GM18951 (cell line): ENCODE measurements around the gene SNAPIN.
"Not testable (repeated sequence)": the region's sequence is repeated elsewhere in the genome, so short reads cannot be mapped to it uniquely, and the experiment has no call there.

Experiments used
- POLR2A ChIP-seq: IDR thresholded peaks from 4 replicates; pipeline ENCODE4 v1.6.1; 2011; ENCODE audit warnings: mild to moderate bottlenecking; ENCODE audit not compliant: insufficient read length, insufficient read depth; ENCODE audit errors: extremely low read depth
- in situ Hi-C: fragments of 300-500 bp; cut with MboI; formaldehyde crosslinking; loops from one replicate; pipeline ENCODE4 v1.12.0; 2022; ENCODE audit warnings: low sequenced_read_pairs, mixed read lengths, inconsistent platforms; ENCODE audit not compliant: unreplicated experiment

The SNAPIN gene

GRCh38 chr1:153630384-153630783 is 28.1 kb upstream of the SNAPIN start:
- in situ Hi-C loops, result no loop called here
- TF ChIP-seq POLR2A, result no peak

- in situ Hi-C loops, result no loop called here
- no peak for TF ChIP-seq POLR2A
Observed at GRCh38 chr1:153631047-153632022, 27.2 kb upstream of the SNAPIN start.

GRCh38 chr1:153633161-153633753 is 25.2 kb upstream of the SNAPIN start:
- no peak for TF ChIP-seq POLR2A
- in situ Hi-C loops, result no loop called here

GRCh38 chr1:153633754-153634665 is 24.5 kb upstream of the SNAPIN start, which contains the start of gene CHTOP:
Gene CHTOP, plus strand, starts transcription at chr1:153634066. Its CDS starts 2,523 bp downstream, at chr1:153636589.
- TF ChIP-seq POLR2A, result peak; percentile 94
- in situ Hi-C loops, result no loop called here

GRCh38 chr1:153635872-153636271 is 22.6 kb upstream of the SNAPIN start:
- in situ Hi-C loops, result no loop called here
- TF ChIP-seq POLR2A, result no peak

GRCh38 chr1:153636312-153636711 is 22.2 kb upstream of the SNAPIN start:
- no peak for TF ChIP-seq POLR2A
- in situ Hi-C loops, result no loop called here

- no peak for TF ChIP-seq POLR2A
- in situ Hi-C loops, result no loop called here
Observed at GRCh38 chr1:153638261-153638660, 20.2 kb upstream of the SNAPIN start.

GRCh38 chr1:153639280-153639679 is 19.2 kb upstream of the SNAPIN start:
- in situ Hi-C loops, result no loop called here
- no peak for TF ChIP-seq POLR2A

GRCh38 chr1:153640213-153640612 is 18.3 kb upstream of the SNAPIN start:
- in situ Hi-C loops, result not testable (repeated sequence)

GRCh38 chr1:153640861-153641260 is 17.6 kb upstream of the SNAPIN start:
- no peak for TF ChIP-seq POLR2A
- in situ Hi-C loops, result no loop called here

- no peak for TF ChIP-seq POLR2A
- in situ Hi-C loops, result no loop called here
Observed at GRCh38 chr1:153642161-153642560, 16.3 kb upstream of the SNAPIN start.

GRCh38 chr1:153643100-153643499 is 15.4 kb upstream of the SNAPIN start:
- in situ Hi-C loops, result no loop called here
- TF ChIP-seq POLR2A, result no peak

GRCh38 chr1:153643816-153644215 is 14.7 kb upstream of the SNAPIN start:
- TF ChIP-seq POLR2A, result no peak
- in situ Hi-C loops, result no loop called here
